ENCODE results near the gene SPATA21. TPM values are rescaled to one million over a fixed set of nuclear protein-coding genes. Genes with fewer than 3 reads are reported as not detected.

Gene SPATA21
- polyA plus RNA-seq, 1 donor from 2014 or later, result 0.15 TPM

- no peak overlapping the region for H3K27ac ChIP-seq (ENCODE audit: low read length)
- no peaks in the 10 kb centered on the region for H4K20me1 ChIP-seq (ENCODE audit: insufficient read depth)
- H3K9me3 ChIP-seq (ENCODE audit: low read length), result no peaks in the 10 kb centered on the region
- no peaks in the 10 kb centered on the region for H3K27me3 ChIP-seq (ENCODE audit: insufficient read depth, low read depth, low read length)
- H2AFZ ChIP-seq (ENCODE audit: low read depth, low read length), result no peak overlapping the region
- H3K9me2 ChIP-seq (ENCODE audit: insufficient read depth, low read length), result no peaks in the 10 kb centered on the region
- H3K36me3 ChIP-seq (ENCODE audit: insufficient read depth, low read length), result no peaks in the 10 kb centered on the region
- H3K79me2 ChIP-seq (replicated peaks; ENCODE audit: insufficient read depth, low read length), result peaks cover 29% of the 10 kb centered on the region
- no peak overlapping the region for H3K4me3 ChIP-seq (ENCODE audit: low read length)
- H3K9ac ChIP-seq (ENCODE audit: low read length), result no peak overlapping the region
- TF ChIP-seq POLR2AphosphoS5 (IDR thresholded peaks at IDR 0.05) (no peak), EZH2 (IDR thresholded peaks at IDR 0.05; ENCODE audit: borderline replicate concordance, insufficient read depth, low read length, poor library complexity, severe bottlenecking) (no peak)
- H3K4me2 ChIP-seq (ENCODE audit: low read length), result no peak overlapping the region
- H3F3A ChIP-seq (ENCODE audit: insufficient read depth, low read length, poor library complexity, severe bottlenecking), result no peaks in the 10 kb centered on the region
These were observed 6.9 kb upstream of the SPATA21 start for GRCh38 chr1:16443975-16444770.

DNA sequence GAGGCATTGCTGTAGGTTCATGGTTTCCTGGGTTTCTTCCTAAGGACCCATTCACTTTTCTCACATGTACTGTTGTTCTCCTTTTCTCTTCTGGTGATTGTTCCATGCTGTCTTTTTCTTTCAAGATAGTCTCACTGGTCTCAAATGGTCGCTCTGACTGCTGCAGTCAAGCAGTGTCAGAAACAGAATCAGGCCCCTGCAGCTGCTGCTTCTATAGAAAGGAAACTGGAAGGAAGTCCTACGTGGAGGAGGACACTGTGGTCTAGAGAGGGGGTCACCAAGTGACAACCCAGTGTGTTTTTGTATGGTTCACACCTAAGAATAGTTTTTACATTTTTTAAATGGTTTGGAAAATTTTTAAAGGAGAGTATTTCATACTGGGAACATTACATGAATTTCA is 5.7 kb upstream of the SPATA21 start:
- no peak overlapping the region for H3K9ac ChIP-seq (ENCODE audit: low read length)
- H3K9me3 ChIP-seq (ENCODE audit: low read length), result no peaks in the 10 kb centered on the region
- H3K79me2 ChIP-seq (replicated peaks; ENCODE audit: insufficient read depth, low read length), result peaks cover 29% of the 10 kb centered on the region
- no peak overlapping the region for H3K27ac ChIP-seq (ENCODE audit: low read length)
- no peaks in the 10 kb centered on the region for H3K9me2 ChIP-seq (ENCODE audit: insufficient read depth, low read length)
- no peak overlapping the region for H3K4me3 ChIP-seq (ENCODE audit: low read length)
- H2AFZ ChIP-seq (ENCODE audit: low read depth, low read length), result no peak overlapping the region
- TF ChIP-seq, protein P1, sequence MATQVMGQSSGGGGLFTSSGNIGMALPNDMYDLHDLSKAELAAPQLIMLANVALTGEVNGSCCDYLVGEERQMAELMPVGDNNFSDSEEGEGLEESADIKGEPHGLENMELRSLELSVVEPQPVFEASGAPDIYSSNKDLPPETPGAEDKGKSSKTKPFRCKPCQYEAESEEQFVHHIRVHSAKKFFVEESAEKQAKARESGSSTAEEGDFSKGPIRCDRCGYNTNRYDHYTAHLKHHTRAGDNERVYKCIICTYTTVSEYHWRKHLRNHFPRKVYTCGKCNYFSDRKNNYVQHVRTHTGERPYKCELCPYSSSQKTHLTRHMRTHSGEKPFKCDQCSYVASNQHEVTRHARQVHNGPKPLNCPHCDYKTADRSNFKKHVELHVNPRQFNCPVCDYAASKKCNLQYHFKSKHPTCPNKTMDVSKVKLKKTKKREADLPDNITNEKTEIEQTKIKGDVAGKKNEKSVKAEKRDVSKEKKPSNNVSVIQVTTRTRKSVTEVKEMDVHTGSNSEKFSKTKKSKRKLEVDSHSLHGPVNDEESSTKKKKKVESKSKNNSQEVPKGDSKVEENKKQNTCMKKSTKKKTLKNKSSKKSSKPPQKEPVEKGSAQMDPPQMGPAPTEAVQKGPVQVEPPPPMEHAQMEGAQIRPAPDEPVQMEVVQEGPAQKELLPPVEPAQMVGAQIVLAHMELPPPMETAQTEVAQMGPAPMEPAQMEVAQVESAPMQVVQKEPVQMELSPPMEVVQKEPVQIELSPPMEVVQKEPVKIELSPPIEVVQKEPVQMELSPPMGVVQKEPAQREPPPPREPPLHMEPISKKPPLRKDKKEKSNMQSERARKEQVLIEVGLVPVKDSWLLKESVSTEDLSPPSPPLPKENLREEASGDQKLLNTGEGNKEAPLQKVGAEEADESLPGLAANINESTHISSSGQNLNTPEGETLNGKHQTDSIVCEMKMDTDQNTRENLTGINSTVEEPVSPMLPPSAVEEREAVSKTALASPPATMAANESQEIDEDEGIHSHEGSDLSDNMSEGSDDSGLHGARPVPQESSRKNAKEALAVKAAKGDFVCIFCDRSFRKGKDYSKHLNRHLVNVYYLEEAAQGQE (IDR thresholded peaks at IDR 0.05; ENCODE audit: borderline replicate concordance), result no peak
- TF ChIP-seq EP300 (conservative IDR thresholded peaks at IDR 0.05; ENCODE audit: poor library complexity, severe bottlenecking) (no peak), POLR2AphosphoS5 (IDR thresholded peaks at IDR 0.05) (no peak), TAF1 (IDR thresholded peaks at IDR 0.05; ENCODE audit: low read depth) (no peak), RAD21 (conservative IDR thresholded peaks at IDR 0.05) (no peak), MXI1 (conservative IDR thresholded peaks at IDR 0.05; ENCODE audit: poor library complexity, severe bottlenecking) (no peak), SMC3 (conservative IDR thresholded peaks at IDR 0.05; ENCODE audit: poor library complexity) (no peak), EZH2 (IDR thresholded peaks at IDR 0.05; ENCODE audit: borderline replicate concordance, insufficient read depth, low read length, poor library complexity, severe bottlenecking) (no peak)
- TF ChIP-seq, protein P2, sequence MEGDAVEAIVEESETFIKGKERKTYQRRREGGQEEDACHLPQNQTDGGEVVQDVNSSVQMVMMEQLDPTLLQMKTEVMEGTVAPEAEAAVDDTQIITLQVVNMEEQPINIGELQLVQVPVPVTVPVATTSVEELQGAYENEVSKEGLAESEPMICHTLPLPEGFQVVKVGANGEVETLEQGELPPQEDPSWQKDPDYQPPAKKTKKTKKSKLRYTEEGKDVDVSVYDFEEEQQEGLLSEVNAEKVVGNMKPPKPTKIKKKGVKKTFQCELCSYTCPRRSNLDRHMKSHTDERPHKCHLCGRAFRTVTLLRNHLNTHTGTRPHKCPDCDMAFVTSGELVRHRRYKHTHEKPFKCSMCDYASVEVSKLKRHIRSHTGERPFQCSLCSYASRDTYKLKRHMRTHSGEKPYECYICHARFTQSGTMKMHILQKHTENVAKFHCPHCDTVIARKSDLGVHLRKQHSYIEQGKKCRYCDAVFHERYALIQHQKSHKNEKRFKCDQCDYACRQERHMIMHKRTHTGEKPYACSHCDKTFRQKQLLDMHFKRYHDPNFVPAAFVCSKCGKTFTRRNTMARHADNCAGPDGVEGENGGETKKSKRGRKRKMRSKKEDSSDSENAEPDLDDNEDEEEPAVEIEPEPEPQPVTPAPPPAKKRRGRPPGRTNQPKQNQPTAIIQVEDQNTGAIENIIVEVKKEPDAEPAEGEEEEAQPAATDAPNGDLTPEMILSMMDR (IDR thresholded peaks at IDR 0.05; ENCODE audit: poor library complexity, severe bottlenecking), result no peak
- no peaks in the 10 kb centered on the region for H3K36me3 ChIP-seq (ENCODE audit: insufficient read depth, low read length)
- H3K27me3 ChIP-seq (ENCODE audit: insufficient read depth, low read depth, low read length), result no peaks in the 10 kb centered on the region
- no peaks in the 10 kb centered on the region for H3F3A ChIP-seq (ENCODE audit: insufficient read depth, low read length, poor library complexity, severe bottlenecking)
- no peak overlapping the region for H3K4me2 ChIP-seq (ENCODE audit: low read length)
- no peaks in the 10 kb centered on the region for H4K20me1 ChIP-seq (ENCODE audit: insufficient read depth)

Data from neural cell (in vitro differentiated cells).